HepG2 (cell line): ENCODE data around the gene AKR1C4. TPM values are rescaled to one million over a fixed set of nuclear protein-coding genes. Genes with fewer than 3 reads are reported as not detected.
A peak's percentile ranks its signal among the peaks of the same experiment; 100 is the strongest.

ENCODE experiments used
- CBX1 ChIP-seq: IDR thresholded peaks from one replicate; pipeline ENCODE4 v1.6.1; 2016; ENCODE audit warnings: antibody characterized with exemption, low read depth
- FOXA1 ChIP-seq, 2 experiments: fragments of 450-650 bp in 1 of 2; sonication (generic) in 1 of 2; formaldehyde crosslinking in 1 of 2; IDR thresholded peaks; 2 replicates each; pipeline versions ENCODE4 v1.4.0 to v1.6.1; 2016 to 2020; ENCODE audit warnings: missing genetic modification reagents in 1 of 2
- GATA4 ChIP-seq: sonication (generic); IDR thresholded peaks from 2 replicates; pipeline ENCODE4 v1.6.1; 2016; ENCODE audit warnings: antibody characterized with exemption, low read depth, borderline replicate concordance
- GFI1 ChIP-seq: sonication (generic); formaldehyde crosslinking; IDR thresholded peaks from 2 replicates; pipeline ENCODE4 v1.5.0; 2020; ENCODE audit warnings: missing genetic modification reagents, mild to moderate bottlenecking, borderline replicate concordance
- GLMP ChIP-seq: sonication (generic); formaldehyde crosslinking; IDR thresholded peaks from 2 replicates; pipeline ENCODE4 v1.9.0; 2021; ENCODE audit warnings: missing genetic modification reagents, mild to moderate bottlenecking, borderline replicate concordance
- GMEB2 ChIP-seq: IDR thresholded peaks from 2 replicates; pipeline ENCODE4 v1.6.1; 2016; ENCODE audit warnings: missing biosample characterization, missing genetic modification reagents, low read depth
- HNRNPLL ChIP-seq: fragments of 200-400 bp; formaldehyde crosslinking; IDR thresholded peaks from 2 replicates; pipeline ENCODE4 v1.6.1; 2017; ENCODE audit warnings: mild to moderate bottlenecking, low read depth, low read length; ENCODE audit not compliant: poor library complexity, severe bottlenecking
- HNRNPUL1 ChIP-seq: fragments of 200-400 bp; formaldehyde crosslinking; IDR thresholded peaks from 2 replicates; pipeline ENCODE4 v1.6.1; 2017; ENCODE audit warnings: low read depth, mild to moderate bottlenecking, low read length, moderate library complexity
- IRF2 ChIP-seq: IDR thresholded peaks from 2 replicates; pipeline ENCODE4 v1.6.1; 2018; ENCODE audit warnings: missing genetic modification reagents, missing compliant biosample characterization
- IRF9 ChIP-seq: sonication (generic); formaldehyde crosslinking; IDR thresholded peaks from 2 replicates; pipeline ENCODE4 v1.8.0; 2022; ENCODE audit warnings: missing genetic modification reagents, mild to moderate bottlenecking, borderline replicate concordance
- IRX3 ChIP-seq: sonication (generic); formaldehyde crosslinking; IDR thresholded peaks from 2 replicates; pipeline ENCODE4 v1.8.1; 2023; ENCODE audit warnings: mild to moderate bottlenecking, low read depth, missing genetic modification reagents, borderline replicate concordance
- KDM5B ChIP-seq: sonication (generic); formaldehyde crosslinking; IDR thresholded peaks from 2 replicates; pipeline ENCODE4 v1.4.0; 2020; ENCODE audit warnings: missing genetic modification reagents, mild to moderate bottlenecking, borderline replicate concordance
- KLF13 ChIP-seq: sonication (generic); formaldehyde crosslinking; IDR thresholded peaks from 2 replicates; pipeline ENCODE4 v1.4.0; 2020; ENCODE audit warnings: mild to moderate bottlenecking, missing genetic modification reagents
- MED1 ChIP-seq: sonication (generic); formaldehyde crosslinking; IDR thresholded peaks from 2 replicates; pipeline ENCODE4 v1.4.0; 2020; ENCODE audit warnings: missing genetic modification reagents
- MIER2 ChIP-seq: IDR thresholded peaks from 2 replicates; pipeline ENCODE4 v1.6.1; 2016; ENCODE audit warnings: missing biosample characterization, missing genetic modification reagents
- MLX ChIP-seq: IDR thresholded peaks from 2 replicates; pipeline ENCODE4 v1.6.1; 2016
- MTF2 ChIP-seq: sonication (generic); formaldehyde crosslinking; IDR thresholded peaks from 2 replicates; pipeline ENCODE4 v1.5.0; 2020; ENCODE audit warnings: missing genetic modification reagents, borderline replicate concordance
- POGZ ChIP-seq: sonication (generic); formaldehyde crosslinking; IDR thresholded peaks from 2 replicates; pipeline ENCODE4 v1.4.0; 2020; ENCODE audit warnings: mild to moderate bottlenecking, missing genetic modification reagents
- RBFOX2 ChIP-seq: fragments of 200-400 bp; formaldehyde crosslinking; IDR thresholded peaks from 2 replicates; pipeline ENCODE4 v1.6.1; 2017; ENCODE audit warnings: low read depth, mild to moderate bottlenecking, low read length
- SIX1 ChIP-seq: sonication (generic); formaldehyde crosslinking; IDR thresholded peaks from 2 replicates; pipeline ENCODE4 v1.4.0; 2020; ENCODE audit warnings: missing genetic modification reagents, borderline replicate concordance
- ZMYM4 ChIP-seq: sonication (generic); formaldehyde crosslinking; IDR thresholded peaks from 2 replicates; pipeline ENCODE4 v1.8.1; 2023; ENCODE audit warnings: mild to moderate bottlenecking, missing genetic modification reagents
- ZNF24 ChIP-seq: fragments of 450-650 bp; IDR thresholded peaks from 2 replicates; pipeline ENCODE4 v1.6.1; 2017; ENCODE audit warnings: antibody characterized with exemption, mild to moderate bottlenecking
- ZNF343 ChIP-seq: sonication (generic); formaldehyde crosslinking; IDR thresholded peaks from 2 replicates; pipeline ENCODE4 v1.4.0; 2020; ENCODE audit warnings: mild to moderate bottlenecking, missing genetic modification reagents
- ZNF468 ChIP-seq: sonication (generic); formaldehyde crosslinking; IDR thresholded peaks from 2 replicates; pipeline ENCODE4 v1.8.0; 2022; ENCODE audit warnings: mild to moderate bottlenecking, moderate library complexity, missing genetic modification reagents
- ZNF672 ChIP-seq: sonication (generic); formaldehyde crosslinking; IDR thresholded peaks from 2 replicates; pipeline ENCODE4 v1.8.1; 2022; ENCODE audit warnings: missing genetic modification reagents
- ZNF878 ChIP-seq: sonication (generic); formaldehyde crosslinking; IDR thresholded peaks from 2 replicates; pipeline ENCODE4 v1.8.1; 2023; ENCODE audit warnings: mild to moderate bottlenecking, missing genetic modification reagents, moderate library complexity
- polyA plus RNA-seq, 8 experiments: library from polyadenylated mRNA; depleted of rRNA in 3 of 8; stranded (reverse) in 7 of 8; unstranded in 1 of 8; fragments of >200 nt; fragmentation: Illumina TruSeq in 4 of 8; extraction: Trizol in 4 of 8; gene quantifications; 2 replicates each; pipeline versions ENCODE4 v1.2.1 to v1.2.3, GENCODE V29; 2011 to 2016; ENCODE audit warnings: low read depth in 4 of 8, missing spikeins in 1 of 8, mixed read lengths in 1 of 8; ENCODE audit not compliant: insufficient read depth in 1 of 8
- total RNA-seq, 5 experiments: library from RNA; depleted of rRNA; stranded (reverse); fragments of >200 nt; fragmentation: Illumina TruSeq; extraction: Trizol; gene quantifications; 2 replicates each; pipeline ENCODE4 v1.2.3, GENCODE V29; 2016; ENCODE audit warnings: low read depth in 1 of 5

Gene AKR1C4
- total and polyA plus RNA-seq, 2 of the 13 experiments (the other 11 are each of a cell fraction or from before 2014, with no cell fraction given), result 0.18 to 1.3 TPM

GRCh38 chr10:5147981-5148677 is 48.5 kb upstream of the AKR1C4 start (continued):
- TF ChIP-seq IRF9 (CRISPR knock-in tag), result no peak
- no peak for TF ChIP-seq HNRNPLL
- TF ChIP-seq GMEB2 (CRISPR knock-in tag), result no peak
- TF ChIP-seq MTF2 (CRISPR knock-in tag), result no peak
- no peak for TF ChIP-seq ZNF468
- no peak for TF ChIP-seq FOXA1 (IDR thresholded peaks at IDR 0.05)
- peak; percentile 66 for TF ChIP-seq FOXA1 (CRISPR knock-in tag; IDR thresholded peaks at IDR 0.05)
- TF ChIP-seq ZNF672 (CRISPR knock-in tag), result no peak
- no peak for TF ChIP-seq IRX3 (CRISPR knock-in tag)
- TF ChIP-seq ZNF24, result 0 out of 2 replicates have a peak, but pooled peaks have one; percentile 50
- TF ChIP-seq CBX1, result no peak
- no peak for TF ChIP-seq ZMYM4 (CRISPR knock-in tag)
- TF ChIP-seq MED1 (CRISPR knock-in tag), result peak; percentile 94
- peak; percentile 64; the same call in 1 of the 2 replicates for TF ChIP-seq GFI1
- peak; percentile 59; the same call in 1 of the 2 replicates for TF ChIP-seq IRF2 (CRISPR knock-in tag)
- TF ChIP-seq ZNF878, result no peak
- TF ChIP-seq KLF13 (CRISPR knock-in tag), result no peak
- TF ChIP-seq MLX, result 0 out of 2 replicates have a peak, but pooled peaks have one; percentile 22
- no peak for TF ChIP-seq HNRNPUL1
- peak; percentile 52; the same call in 1 of the 2 replicates for TF ChIP-seq RBFOX2
- peak; percentile 95; the same call in 1 of the 2 replicates for TF ChIP-seq GATA4
- TF ChIP-seq ZNF343 (CRISPR knock-in tag), result no peak
- TF ChIP-seq GLMP (CRISPR knock-in tag), result no peak
- peak; percentile 65; the same call in 1 of the 2 replicates for TF ChIP-seq SIX1 (CRISPR knock-in tag)
- TF ChIP-seq KDM5B (CRISPR knock-in tag), result no peak
- peak; percentile 69; the same call in 1 of the 2 replicates for TF ChIP-seq POGZ (CRISPR knock-in tag)
- no peak for TF ChIP-seq MIER2 (CRISPR knock-in tag)
